ENCODE measurements around the gene BFSP2. TPM values are rescaled to one million over a fixed set of nuclear protein-coding genes. Genes with fewer than 3 reads are reported as not detected.
A peak's percentile ranks its signal among the peaks of the same experiment; 100 is the strongest.

Gene BFSP2
- total RNA-seq, 4 donors from 2014 or later: 2.6 TPM; not detected in 3

- no peaks in the 10 kb centered on the region for H3K36me3 ChIP-seq
- TF ChIP-seq CTCF (IDR thresholded peaks at IDR 0.05) (no peak), EP300 (IDR thresholded peaks at IDR 0.05) (no peak), POLR2A (IDR thresholded peaks at IDR 0.05) (no peak)
- H3K9me3 ChIP-seq: no peaks in the 10 kb centered on the region
- 68% methylated on average over 26 of the region's 26 CpGs for WGBS, 2 donors
- no peak for DNase-seq (ENCODE audit: low spot score in 2 of 2)
- H3K27me3 ChIP-seq: peaks cover 0 to 3% of the 10 kb centered on the region in 2 donors
- no peak overlapping the region for H3K27ac ChIP-seq
- H3K4me3 ChIP-seq: no peak overlapping the region
- peaks cover 0 to 15% (median 4%) of the 10 kb centered on the region in 4 donors for H3K4me1 ChIP-seq
Observed at GRCh38 chr3:133412183-133413132, 12.6 kb downstream of the BFSP2 start.

GRCh38 chr3:133413161-133414020 lies 13.5 kb downstream of the BFSP2 start:
- H3K36me3 ChIP-seq: no peaks in the 10 kb centered on the region
- H3K27ac ChIP-seq: peak overlapping the region in 2 of 4 donors; percentile 64 to 70
- DNase-seq (ENCODE audit: low spot score in 2 of 2): peak in 1 of 2 donors; percentile 15
- peaks cover 0 to 15% (median 4%) of the 10 kb centered on the region in 4 donors for H3K4me1 ChIP-seq
- TF ChIP-seq POLR2A (IDR thresholded peaks at IDR 0.05) (no peak), EP300 (IDR thresholded peaks at IDR 0.05) (no peak), CTCF (IDR thresholded peaks at IDR 0.05) (no peak)
- H3K27me3 ChIP-seq: peaks cover 0 to 3% of the 10 kb centered on the region in 2 donors
- H3K4me3 ChIP-seq: peak overlapping the region in 1 of 4 donors; percentile 11
- no peaks in the 10 kb centered on the region for H3K9me3 ChIP-seq
- WGBS, 2 donors: 8 to 12% methylated on average over 17 of the region's 17 CpGs

- TF ChIP-seq EP300 (IDR thresholded peaks at IDR 0.05) (no peak), CTCF (IDR thresholded peaks at IDR 0.05) (no peak)
- peaks cover 0 to 15% (median 4%) of the 10 kb centered on the region in 4 donors for H3K4me1 ChIP-seq
- no peaks in the 10 kb centered on the region for H3K9me3 ChIP-seq
- DNase-seq (ENCODE audit: low spot score in 2 of 2): no peak
- no peaks in the 10 kb centered on the region for H3K36me3 ChIP-seq
- 66 to 68% methylated on average over 4 of the region's 4 CpGs for WGBS, 2 donors
- peaks cover 0 to 3% of the 10 kb centered on the region in 2 donors for H3K27me3 ChIP-seq
- peak overlapping the region in 2 of 4 donors; percentile 64 to 70 for H3K27ac ChIP-seq
- no peak overlapping the region for H3K4me3 ChIP-seq
Observed at GRCh38 chr3:133414021-133414392, 14.2 kb downstream of the BFSP2 start.

- H3K36me3 ChIP-seq: no peaks in the 10 kb centered on the region
- H3K4me1 ChIP-seq: peaks cover 0 to 6% (median 1%) of the 10 kb centered on the region in 4 donors
- H3K27ac ChIP-seq: no peak overlapping the region
- DNase-seq (ENCODE audit: low spot score in 2 of 2): no peak
- no peak overlapping the region for H3K4me3 ChIP-seq
- TF ChIP-seq EP300 (IDR thresholded peaks at IDR 0.05): no peak
- no peak for TF ChIP-seq CTCF (IDR thresholded peaks at IDR 0.05)
- TF ChIP-seq POLR2A (IDR thresholded peaks at IDR 0.05): no peak
- H3K27me3 ChIP-seq: no peaks in the 10 kb centered on the region
- WGBS, 2 donors: 72 to 83% methylated on average over 7 of the region's 7 CpGs
- H3K9me3 ChIP-seq: no peaks in the 10 kb centered on the region
Observed at GRCh38 chr3:133418361-133418760, 18.5 kb downstream of the BFSP2 start.

All from tibial nerve (tissue), 4 donors.